BE2C (cell line): ENCODE results near the gene ZNF839.

Experiments
- DNase-seq: peaks from one replicate; pipeline ENCODE4 v3.0.0-alpha.2; 2020
- H3K27me3 ChIP-seq: fragments of 250-450 bp; sonication (Bioruptor Pico); 2 replicates; pipeline ENCODE4 v1.5.1; 2020; ENCODE audit warnings: mild to moderate bottlenecking
- H3K36me3 ChIP-seq: fragments of 250-450 bp; sonication (Bioruptor Pico); 2 replicates; pipeline ENCODE4 v1.5.1; 2020; ENCODE audit warnings: mild to moderate bottlenecking
- H3K4me1 ChIP-seq: fragments of 250-450 bp; sonication (Bioruptor Pico); 2 replicates; pipeline ENCODE4 v1.5.1; 2020
- H3K4me3 ChIP-seq: 2 replicates; pipeline ENCODE4 v1.5.1; 2011; ENCODE audit warnings: low read depth, low read length
- H3K9me3 ChIP-seq: fragments of 250-450 bp; sonication (Bioruptor Pico); 2 replicates; pipeline ENCODE4 v1.5.1; 2020
- TF ChIP-seq, protein P1 (sequence below): IDR thresholded peaks from 2 replicates; pipeline ENCODE4 v1.5.1; 2012; ENCODE audit warnings: mild to moderate bottlenecking, low read depth, low read length

Gene ZNF839

DNA sequence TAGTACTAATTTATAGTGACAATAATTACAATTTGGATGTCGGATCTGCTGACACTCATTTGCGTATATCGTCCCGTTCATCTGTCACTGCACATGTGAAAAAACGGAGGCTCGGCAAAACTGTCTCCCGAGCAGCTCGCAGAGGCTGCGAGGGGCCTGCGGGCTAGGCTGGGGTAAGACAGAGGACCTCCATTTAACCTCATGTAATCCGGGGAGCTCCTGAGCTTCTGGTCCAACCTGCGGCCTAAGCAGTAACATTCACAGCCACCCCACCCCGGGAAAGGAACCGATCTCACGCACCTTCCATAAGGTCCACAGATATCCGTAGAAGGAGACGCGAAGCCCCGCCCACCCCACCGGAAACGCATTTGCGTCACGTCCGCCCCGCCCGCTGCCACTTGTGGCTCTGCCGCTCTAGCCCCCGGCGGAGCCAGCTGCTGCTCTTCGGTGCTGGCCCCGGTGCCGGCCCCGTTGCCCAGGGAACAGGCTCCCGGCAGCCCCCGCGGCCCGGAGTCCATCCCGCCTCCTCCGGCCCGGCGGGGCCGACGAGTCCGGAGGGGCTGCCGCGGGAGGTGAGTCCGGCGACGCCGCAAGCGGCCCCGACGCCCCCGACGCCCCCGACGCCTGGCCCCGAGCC, 43.1 kb downstream of the ZNF839 start, which contains the start of the genes CINP and TECPR2:
CINP (minus strand) TSS at position 346 of the 637 bp plus-strand sequence; CDS start at position 307, 39 bp downstream.
TECPR2 (plus strand) TSS at position 397 of the 637 bp plus-strand sequence. CDS start 13,781 bp downstream, outside the sequence.
- Histone ChIP-seq H3K4me3 (peak within 1 kb of the TSS; percentile 81), H3K27me3 (no peaks in the 10 kb centered on the region), H3K4me1 (peaks cover 4% of the 10 kb centered on the region), H3K36me3 (peaks cover 9% of the 10 kb centered on the region), H3K9me3 (no peaks in the 10 kb centered on the region)
- DNase-seq = peak; percentile 99
- TF ChIP-seq, protein P1, sequence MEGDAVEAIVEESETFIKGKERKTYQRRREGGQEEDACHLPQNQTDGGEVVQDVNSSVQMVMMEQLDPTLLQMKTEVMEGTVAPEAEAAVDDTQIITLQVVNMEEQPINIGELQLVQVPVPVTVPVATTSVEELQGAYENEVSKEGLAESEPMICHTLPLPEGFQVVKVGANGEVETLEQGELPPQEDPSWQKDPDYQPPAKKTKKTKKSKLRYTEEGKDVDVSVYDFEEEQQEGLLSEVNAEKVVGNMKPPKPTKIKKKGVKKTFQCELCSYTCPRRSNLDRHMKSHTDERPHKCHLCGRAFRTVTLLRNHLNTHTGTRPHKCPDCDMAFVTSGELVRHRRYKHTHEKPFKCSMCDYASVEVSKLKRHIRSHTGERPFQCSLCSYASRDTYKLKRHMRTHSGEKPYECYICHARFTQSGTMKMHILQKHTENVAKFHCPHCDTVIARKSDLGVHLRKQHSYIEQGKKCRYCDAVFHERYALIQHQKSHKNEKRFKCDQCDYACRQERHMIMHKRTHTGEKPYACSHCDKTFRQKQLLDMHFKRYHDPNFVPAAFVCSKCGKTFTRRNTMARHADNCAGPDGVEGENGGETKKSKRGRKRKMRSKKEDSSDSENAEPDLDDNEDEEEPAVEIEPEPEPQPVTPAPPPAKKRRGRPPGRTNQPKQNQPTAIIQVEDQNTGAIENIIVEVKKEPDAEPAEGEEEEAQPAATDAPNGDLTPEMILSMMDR = no peak

DNA sequence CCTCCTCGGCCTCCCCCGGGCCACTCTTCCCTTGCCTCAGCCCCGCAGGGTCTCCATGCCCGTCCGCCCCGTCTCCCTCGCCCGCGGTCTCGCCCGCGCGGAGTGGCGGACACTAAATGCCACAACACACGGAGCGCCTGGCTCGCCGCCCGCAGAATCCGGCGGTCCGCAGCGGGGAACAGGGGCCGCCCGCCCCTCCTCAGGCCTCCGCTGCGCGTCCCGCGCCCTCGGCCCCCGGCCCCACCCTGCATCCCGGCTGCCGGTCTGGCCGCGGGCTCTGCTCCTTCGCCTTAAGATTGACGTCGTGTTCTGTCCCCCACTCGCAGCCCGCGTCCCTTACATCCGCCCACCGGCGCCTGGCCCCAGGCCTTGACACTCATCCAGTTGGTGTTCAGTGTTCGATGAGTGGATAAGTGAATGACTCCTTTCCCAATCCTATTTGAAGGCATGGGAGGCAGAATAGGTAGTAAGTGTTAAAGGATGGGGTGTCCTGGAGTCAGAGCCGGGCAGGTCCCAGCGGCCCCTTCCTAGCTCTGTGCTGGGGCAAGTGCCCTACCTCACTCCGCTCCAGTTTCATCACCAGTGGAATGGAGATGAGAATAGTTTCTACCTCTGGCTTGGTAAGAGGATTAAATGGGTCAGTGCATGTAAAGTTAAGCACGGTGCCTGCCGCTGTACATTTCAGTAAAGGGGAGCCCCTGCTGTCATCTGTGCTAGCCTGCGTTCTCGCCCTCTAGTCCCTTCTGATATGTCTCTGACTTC, 43.8 kb downstream of the ZNF839 start:
- no peaks in the 10 kb centered on the region for H3K27me3 ChIP-seq
- no peak for DNase-seq
- 0 out of 2 replicates have a peak, but pooled peaks cover 2% of the 10 kb centered on the region for H3K36me3 ChIP-seq
- H3K4me3 ChIP-seq = peak overlapping the region; percentile 81
- no peaks in the 10 kb centered on the region for H3K9me3 ChIP-seq
- TF ChIP-seq, protein P1 = no peak
- H3K4me1 ChIP-seq = peaks cover 4% of the 10 kb centered on the region

DNA sequence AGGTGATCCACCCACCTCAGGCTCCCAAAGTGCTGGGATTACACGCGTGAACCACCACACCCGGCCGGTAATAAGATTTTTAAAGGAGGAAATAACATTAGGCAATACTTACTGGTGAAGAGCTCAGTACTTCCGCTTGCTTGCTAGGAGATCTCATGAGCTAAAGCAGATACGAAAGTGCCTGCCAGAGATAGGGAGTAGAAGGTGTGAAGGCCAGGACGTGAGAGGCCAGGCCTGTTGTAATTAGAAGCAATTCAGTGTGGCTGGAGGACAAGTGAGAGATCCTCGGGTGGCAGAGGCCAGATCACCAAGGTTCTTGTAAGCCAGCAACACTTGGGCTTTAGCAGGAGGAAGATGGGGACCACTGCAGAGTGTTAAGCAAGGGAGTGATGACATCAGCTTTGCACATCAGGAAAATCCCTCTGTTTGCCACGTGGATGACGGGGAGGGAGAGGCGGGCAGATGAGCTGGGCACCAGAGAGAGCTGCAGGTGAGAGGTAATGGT, 50.8 kb downstream of the ZNF839 start:
- Histone ChIP-seq H3K36me3 (no peaks in the 10 kb centered on the region), H3K4me3 (no peak overlapping the region), H3K27me3 (no peaks in the 10 kb centered on the region), H3K9me3 (no peaks in the 10 kb centered on the region), H3K4me1 (no peaks in the 10 kb centered on the region)
- TF ChIP-seq, protein P1 = no peak
- no peak for DNase-seq

DNA sequence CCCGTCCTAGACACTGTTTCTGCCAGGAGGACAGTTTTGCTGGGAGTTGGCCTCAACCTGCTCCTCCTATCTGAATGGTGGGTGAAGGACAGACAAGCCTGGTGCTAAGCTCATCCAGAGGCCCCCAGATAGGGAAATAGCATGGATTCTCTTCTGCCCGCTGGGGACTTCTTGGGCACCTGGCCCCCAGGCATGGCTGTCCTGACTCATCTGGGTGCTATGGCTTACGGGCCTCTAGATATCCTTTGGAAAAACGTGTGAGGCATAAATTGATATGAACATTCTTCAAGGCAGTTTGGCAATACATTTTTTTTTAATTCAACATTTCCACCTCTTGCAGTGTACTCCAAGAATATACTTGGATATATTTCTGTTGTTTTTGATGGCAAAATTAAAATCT, 51.8 kb downstream of the ZNF839 start:
- no peaks in the 10 kb centered on the region for H3K27me3 ChIP-seq
- no peaks in the 10 kb centered on the region for H3K36me3 ChIP-seq
- TF ChIP-seq, protein P1 = no peak
- DNase-seq = no peak
- H3K9me3 ChIP-seq = no peaks in the 10 kb centered on the region
- no peak overlapping the region for H3K4me3 ChIP-seq
- no peaks in the 10 kb centered on the region for H3K4me1 ChIP-seq

DNA sequence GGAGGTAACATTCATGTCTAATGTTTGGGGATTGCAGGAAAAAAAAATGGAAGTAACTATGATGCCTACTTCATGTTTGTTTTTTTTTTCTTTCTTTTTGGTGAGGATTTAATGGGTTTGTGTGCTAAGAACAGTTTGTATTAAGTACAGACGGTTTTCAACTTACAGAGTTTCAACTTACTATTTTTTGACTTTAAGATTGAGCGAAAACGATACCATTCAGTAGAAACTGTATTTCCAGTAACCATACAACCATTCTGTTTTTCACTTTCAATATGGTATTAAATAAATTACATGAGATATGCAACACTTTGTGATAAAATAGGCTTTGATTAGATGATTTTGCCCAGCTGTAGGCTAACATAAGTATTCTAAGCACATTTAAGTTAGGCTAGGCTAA, 53.6 kb downstream of the ZNF839 start:
- no peaks in the 10 kb centered on the region for H3K27me3 ChIP-seq
- H3K4me3 ChIP-seq = no peak overlapping the region
- no peaks in the 10 kb centered on the region for H3K4me1 ChIP-seq
- H3K9me3 ChIP-seq = no peaks in the 10 kb centered on the region
- TF ChIP-seq, protein P1 = no peak
- peaks cover 10% of the 10 kb centered on the region for H3K36me3 ChIP-seq
- no peak for DNase-seq
